Gastroesophageal sphincter (tissue), 3 donors: Measurements from ENCODE around the gene GLB1L3.

Source experiments
- EP300 ChIP-seq: sonication (generic); formaldehyde crosslinking; IDR thresholded peaks from one replicate; pipeline ENCODE4 v1.6.1; 2017; ENCODE audit warnings: antibody characterized with exemption, mild to moderate bottlenecking
- POLR2AphosphoS5 ChIP-seq: sonication (generic); formaldehyde crosslinking; IDR thresholded peaks from one replicate; pipeline ENCODE4 v1.6.1; 2017; ENCODE audit warnings: antibody characterized with exemption
- TF ChIP-seq, protein P1 (sequence below), 4 experiments: fragments of 200-600 bp in 2 of 4; fragments of 450-650 bp in 2 of 4; sonication (generic) in 1 of 4; IDR thresholded peaks; one replicate each; pipeline ENCODE4 v1.5.1; 2017 to 2019; ENCODE audit warnings: antibody characterized with exemption in 4 of 4, mild to moderate bottlenecking in 2 of 4, moderate library complexity in 2 of 4

GRCh38 chr11:134261626-134262488 is 14.3 kb upstream of the GLB1L3 start:
- TF ChIP-seq, protein P1, sequence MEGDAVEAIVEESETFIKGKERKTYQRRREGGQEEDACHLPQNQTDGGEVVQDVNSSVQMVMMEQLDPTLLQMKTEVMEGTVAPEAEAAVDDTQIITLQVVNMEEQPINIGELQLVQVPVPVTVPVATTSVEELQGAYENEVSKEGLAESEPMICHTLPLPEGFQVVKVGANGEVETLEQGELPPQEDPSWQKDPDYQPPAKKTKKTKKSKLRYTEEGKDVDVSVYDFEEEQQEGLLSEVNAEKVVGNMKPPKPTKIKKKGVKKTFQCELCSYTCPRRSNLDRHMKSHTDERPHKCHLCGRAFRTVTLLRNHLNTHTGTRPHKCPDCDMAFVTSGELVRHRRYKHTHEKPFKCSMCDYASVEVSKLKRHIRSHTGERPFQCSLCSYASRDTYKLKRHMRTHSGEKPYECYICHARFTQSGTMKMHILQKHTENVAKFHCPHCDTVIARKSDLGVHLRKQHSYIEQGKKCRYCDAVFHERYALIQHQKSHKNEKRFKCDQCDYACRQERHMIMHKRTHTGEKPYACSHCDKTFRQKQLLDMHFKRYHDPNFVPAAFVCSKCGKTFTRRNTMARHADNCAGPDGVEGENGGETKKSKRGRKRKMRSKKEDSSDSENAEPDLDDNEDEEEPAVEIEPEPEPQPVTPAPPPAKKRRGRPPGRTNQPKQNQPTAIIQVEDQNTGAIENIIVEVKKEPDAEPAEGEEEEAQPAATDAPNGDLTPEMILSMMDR (IDR thresholded peaks at IDR 0.05) = peak in 1 of 4 experiments; percentile 46
- TF ChIP-seq POLR2AphosphoS5 = no peak
- no peak for TF ChIP-seq EP300
